PC-9 (cell line): ENCODE data around the gene ZNF81.
"Not testable (repeated sequence)": the region's sequence is repeated elsewhere in the genome, so short reads cannot be mapped to it uniquely, and the experiment has no call there.

ENCODE experiments used
- CTCF ChIP-seq: fragments of 200-600 bp; sonication (generic); conservative IDR thresholded peaks from 2 replicates; pipeline ENCODE4 v1.6.1; 2017; ENCODE audit warnings: mixed run types, antibody characterized with exemption, mild to moderate bottlenecking, moderate library complexity
- EZH2 ChIP-seq: fragments of 200-600 bp; sonication (generic); IDR thresholded peaks from 2 replicates; pipeline ENCODE4 v1.8.0; 2017; ENCODE audit warnings: antibody characterized with exemption, low read depth

- not testable (repeated sequence) for TF ChIP-seq CTCF, EZH2
Measured at GRCh38 chrX:47965526-47965925, 128.8 kb downstream of the ZNF81 start.
